Lung (tissue), 12 donors: ENCODE results near the gene COMMD6. TPM values are rescaled to one million over a fixed set of nuclear protein-coding genes. Genes with fewer than 3 reads are reported as not detected.

ENCODE experiments used
- ATAC-seq: fragments of 200-7000 bp; cut with Tn5 transposase; one replicate; pipeline ENCODE4 v1.9.1; 2020; ENCODE audit warnings: moderate number of reproducible peaks; ENCODE audit not compliant: insufficient read depth, low FRiP score
- DNase-seq, 3 donors: peaks; one replicate each; pipeline ENCODE4 v3.0.0-alpha.2; 2013 to 2017
- H3K27ac ChIP-seq, 2 donors: one replicate each; pipeline ENCODE4 v1.5.1; 2013; ENCODE audit warnings: mild to moderate bottlenecking in 2 of 2, moderate library complexity in 2 of 2, control low read depth in 1 of 2, inconsistent platforms in 1 of 2, low read depth in 1 of 2, low read length in 1 of 2
- H3K27me3 ChIP-seq, 3 donors: one replicate each; pipeline ENCODE4 v1.5.1; 2013; ENCODE audit warnings: low read length in 2 of 3; ENCODE audit not compliant: control insufficient read depth in 3 of 3, insufficient read depth in 3 of 3
- H3K36me3 ChIP-seq, 4 donors: one replicate each; pipeline ENCODE4 v1.5.1; 2013; ENCODE audit warnings: low read length in 4 of 4, mild to moderate bottlenecking in 1 of 4, moderate library complexity in 1 of 4; ENCODE audit not compliant: control insufficient read depth in 4 of 4, insufficient read depth in 4 of 4
- H3K4me1 ChIP-seq, 5 donors: one replicate each; pipeline ENCODE4 v1.5.1; 2013; ENCODE audit warnings: low read length in 5 of 5, mild to moderate bottlenecking in 2 of 5, moderate library complexity in 1 of 5; ENCODE audit not compliant: control insufficient read depth in 5 of 5, insufficient read depth in 5 of 5
- H3K4me3 ChIP-seq: one replicate; pipeline ENCODE4 v1.5.1; 2013; ENCODE audit warnings: mild to moderate bottlenecking, control low read depth, moderate library complexity
- H3K9ac ChIP-seq, 2 donors: one replicate each; pipeline ENCODE4 v1.5.1; 2013; ENCODE audit warnings: low read length in 2 of 2, control low read depth in 1 of 2; ENCODE audit not compliant: insufficient read depth in 1 of 2
- H3K9me3 ChIP-seq, 4 donors: one replicate each; pipeline ENCODE4 v1.5.1; 2013; ENCODE audit warnings: low read length in 3 of 4, mild to moderate bottlenecking in 1 of 4, moderate library complexity in 1 of 4; ENCODE audit not compliant: control insufficient read depth in 4 of 4, insufficient read depth in 3 of 4
- CTCF ChIP-seq: IDR thresholded peaks from 2 replicates; pipeline ENCODE4 v1.5.1; 2012; ENCODE audit warnings: mild to moderate bottlenecking; ENCODE audit errors: control extremely low read depth, extremely low read depth
- WGBS, 2 donors: extraction: QIAGEN DNeasy Blood & Tissue Kit; methylation state at CpG; one replicate each; pipeline ENCODE4 v1.1.7; 2013; 5-methylcytosine and 5-hydroxymethylcytosine counted together
- polyA plus RNA-seq, 2 donors: library from polyadenylated mRNA; stranded (reverse); fragments of 200-250 nt; gene quantifications; one replicate each; pipeline ENCODE4 v1.2.1, GENCODE V29; 2013
- total RNA-seq, 2 donors: library from RNA; depleted of rRNA in 1 of 2; stranded (reverse); fragments of >200 nt in 1 of 2; gene quantifications; one replicate each; pipeline ENCODE4 v1.2.1, GENCODE V29; 2014 to 2021
- donor health status: control.
- donor health status: control.
- donor health status: Bipolar disorder and iron deficiency.
- donor health status: healthy.
- donor health status: DM: yes; HTN: yes; CAD: no.

Gene COMMD6
- total and polyA plus RNA-seq, 4 donors: 61.0 to 167 (median 79.9) TPM

GRCh38 chr13:75581874-75582640 lies 44.4 kb upstream of the COMMD6 start:
- no peak for TF ChIP-seq CTCF
- ATAC-seq (no peak), DNase-seq (peak in 1 of 3 donors; percentile 6)
- no peaks in the 10 kb centered on the region for H3K4me1 ChIP-seq
- 96 to 97% methylated on average over 2 of the region's 2 CpGs for WGBS, 2 donors
- H3K27ac ChIP-seq: no peak overlapping the region
- no peak overlapping the region for H3K4me3 ChIP-seq
- peaks cover 0 to 3% (median 1%) of the 10 kb centered on the region in 4 donors for H3K36me3 ChIP-seq
- no peaks in the 10 kb centered on the region for H3K27me3 ChIP-seq
- peaks cover 0 to 8% (median 0%) of the 10 kb centered on the region in 4 donors for H3K9me3 ChIP-seq
- no peak overlapping the region for H3K9ac ChIP-seq

GRCh38 chr13:75579529-75579928 lies 41.9 kb upstream of the COMMD6 start:
- no peak for TF ChIP-seq CTCF
- DNase-seq: no peak
- ATAC-seq: no peak
- Histone ChIP-seq H3K27me3 (no peaks in the 10 kb centered on the region), H3K9ac (no peak overlapping the region), H3K9me3 (peaks cover 0 to 3% (median 0%) of the 10 kb centered on the region in 4 donors), H3K4me3 (no peak overlapping the region), H3K27ac (no peak overlapping the region), H3K36me3 (peaks cover 0 to 7% (median 3%) of the 10 kb centered on the region in 4 donors), H3K4me1 (no peaks in the 10 kb centered on the region)
- WGBS, 2 donors: 83 to 85% methylated on average over 3 of the region's 3 CpGs

- TF ChIP-seq CTCF: no peak
- DNase-seq: no peak
- Histone ChIP-seq H3K36me3 (peaks cover 0 to 22% (median 4%) of the 10 kb centered on the region in 4 donors), H3K4me3 (no peak overlapping the region), H3K9me3 (no peaks in the 10 kb centered on the region), H3K27me3 (no peaks in the 10 kb centered on the region), H3K4me1 (no peaks in the 10 kb centered on the region), H3K9ac (no peak overlapping the region), H3K27ac (no peak overlapping the region)
- no peak for ATAC-seq
- WGBS, 2 donors: 98 to 100% methylated on average over 1 of the region's 1 CpG
These were observed 31.9 kb upstream of the COMMD6 start for GRCh38 chr13:75569576-75569975.
